Type B pancreatic cell (in vitro differentiated cells): ENCODE results near the gene LST1. TPM values are rescaled to one million over a fixed set of nuclear protein-coding genes. Genes with fewer than 3 reads are reported as not detected.

ENCODE experiments used
- DNase-seq: peaks from one replicate; pipeline ENCODE4 v3.0.0; 2021; ENCODE audit warnings: mixed read lengths; ENCODE audit not compliant: unreplicated experiment; ENCODE audit errors: extremely low spot score
- H3K27ac Mint-ChIP-seq: 2 replicates; pipeline ENCODE4 v1.8.0; 2021; ENCODE audit warnings: mild to moderate bottlenecking, mixed read lengths
- H3K27me3 Mint-ChIP-seq: 2 replicates; pipeline ENCODE4 v1.8.0; 2021; ENCODE audit warnings: mixed read lengths
- H3K36me3 Mint-ChIP-seq: 2 replicates; pipeline ENCODE4 v1.8.0; 2021; ENCODE audit warnings: mixed read lengths
- H3K4me1 Mint-ChIP-seq: one replicate; pipeline ENCODE4 v1.8.0; 2021; ENCODE audit warnings: mixed read lengths; ENCODE audit not compliant: unreplicated experiment
- H3K4me3 Mint-ChIP-seq: 2 replicates; pipeline ENCODE4 v1.8.0; 2021; ENCODE audit warnings: mild to moderate bottlenecking, mixed read lengths
- H3K9me3 Mint-ChIP-seq: 2 replicates; pipeline ENCODE4 v1.8.0; 2021; ENCODE audit warnings: mixed read lengths
- CTCF ChIP-seq: fragments of 200-600 bp; sonication (generic); conservative IDR thresholded peaks from 2 replicates; pipeline ENCODE4 v1.5.0; 2021; ENCODE audit warnings: antibody characterized with exemption, mild to moderate bottlenecking
- total RNA-seq: library from RNA; stranded (reverse); gene quantifications from 2 replicates; pipeline ENCODE4 v1.2.1, GENCODE V29; 2021; ENCODE audit warnings: low replicate concordance

Gene LST1
- total RNA-seq, 1 donor from 2014 or later = not detected

GRCh38 chr6:31543639-31544038 lies 42.4 kb upstream of the LST1 start:
- no peak overlapping the region for H3K27ac Mint-ChIP-seq
- H3K27me3 Mint-ChIP-seq = no peaks in the 10 kb centered on the region
- no peak for DNase-seq
- TF ChIP-seq CTCF = no peak
- H3K4me1 Mint-ChIP-seq = peaks cover 30% of the 10 kb centered on the region
- H3K9me3 Mint-ChIP-seq = no peaks in the 10 kb centered on the region
- no peak overlapping the region for H3K4me3 Mint-ChIP-seq
- peaks cover 25% of the 10 kb centered on the region for H3K36me3 Mint-ChIP-seq

- TF ChIP-seq CTCF = no peak
- Mint-ChIP-seq H3K27me3 (no peaks in the 10 kb centered on the region), H3K36me3 (peaks cover 20% of the 10 kb centered on the region), H3K4me1 (peaks cover 24% of the 10 kb centered on the region), H3K27ac (no peak overlapping the region), H3K9me3 (no peaks in the 10 kb centered on the region), H3K4me3 (peak overlapping the region; percentile 51)
- DNase-seq = no peak
Observed at GRCh38 chr6:31544676-31545075, 41.4 kb upstream of the LST1 start.

- no peak for DNase-seq
- H3K27ac Mint-ChIP-seq = no peak overlapping the region
- H3K4me1 Mint-ChIP-seq = peaks cover 19% of the 10 kb centered on the region
- no peak for TF ChIP-seq CTCF
- no peaks in the 10 kb centered on the region for H3K9me3 Mint-ChIP-seq
- no peaks in the 10 kb centered on the region for H3K27me3 Mint-ChIP-seq
- H3K36me3 Mint-ChIP-seq = peaks cover 14% of the 10 kb centered on the region
- H3K4me3 Mint-ChIP-seq = peak overlapping the region; percentile 90
Observed at GRCh38 chr6:31545291-31545690, 40.8 kb upstream of the LST1 start.

- Mint-ChIP-seq H3K9me3 (no peaks in the 10 kb centered on the region), H3K4me3 (peak within 1 kb of the TSS; percentile 90), H3K36me3 (peaks cover 6% of the 10 kb centered on the region), H3K27ac (peak within 1 kb of the TSS; percentile 85), H3K4me1 (peaks cover 17% of the 10 kb centered on the region), H3K27me3 (no peaks in the 10 kb centered on the region)
- TF ChIP-seq CTCF = peak; percentile 94
- DNase-seq = peak; percentile 92
Observed at GRCh38 chr6:31546339-31546957, 39.6 kb upstream of the LST1 start, which contains the start of gene ATP6V1G2. Gene ATP6V1G2, minus strand, starts transcription at chr6:31546608. Its CDS starts 49 bp downstream, at chr6:31546559.

GRCh38 chr6:31546958-31547726 lies 38.9 kb upstream of the LST1 start, which contains the start of gene NFKBIL1:
Gene NFKBIL1, plus strand, starts transcription at chr6:31547608. Its CDS starts 87 bp downstream, at chr6:31547695.
- H3K4me3 Mint-ChIP-seq = peak within 1 kb of the TSS; percentile 90
- H3K36me3 Mint-ChIP-seq = peaks cover 6% of the 10 kb centered on the region
- H3K4me1 Mint-ChIP-seq = peaks cover 17% of the 10 kb centered on the region
- peak; percentile 19 for TF ChIP-seq CTCF
- peak within 1 kb of the TSS; percentile 85 for H3K27ac Mint-ChIP-seq
- no peaks in the 10 kb centered on the region for H3K9me3 Mint-ChIP-seq
- DNase-seq = peak; percentile 89
- no peaks in the 10 kb centered on the region for H3K27me3 Mint-ChIP-seq
